GM12878 (cell line): ENCODE measurements around the gene EIF1. TPM values are rescaled to one million over a fixed set of nuclear protein-coding genes. Genes with fewer than 3 reads are reported as not detected.

Source experiments
- ATAC-seq: fragments of 200-7000 bp; cut with Tn5 transposase; 3 replicates; pipeline ENCODE4 v1.9.1; 2020; ENCODE audit warnings: mild to moderate bottlenecking, moderate library complexity
- BruUV-seq: library from RNA; stranded (reverse); fragments of 400-500 nt; replicated peaks from 2 replicates; lab custom pipeline; 2021; lab: Mats Ljungman, UMichigan
- CTCF ChIA-PET: fragments of 300-600 bp; sonication (Branson Sonifier 250); formaldehyde crosslinking; extraction: SDS; loops from one replicate; lab custom pipeline; 2021; ENCODE audit warnings: inconsistent platforms; lab: Yijun Ruan, JAX
- POLR2A ChIA-PET: fragments of 350-600 bp; formaldehyde crosslinking; extraction: SDS; loops from one replicate; lab custom pipeline; 2021; ENCODE audit warnings: inconsistent platforms; lab: Charles Lee
- RAD21 ChIA-PET: fragments of 300-600 bp; sonication (Branson Sonifier 250); formaldehyde crosslinking; loops from one replicate; lab custom pipeline; 2023; ENCODE audit warnings: antibody characterized with exemption; ENCODE audit not compliant: unreplicated experiment; lab: Charles Lee
- SMC1A ChIA-PET: fragments of 300-600 bp; sonication (Branson Sonifier 250); formaldehyde crosslinking; loops from one replicate; lab custom pipeline; 2023; ENCODE audit not compliant: unreplicated experiment, uncharacterized antibody; lab: Charles Lee
- DNase-seq: peaks from one replicate; pipeline ENCODE4 v3.0.0-alpha.2; 2011; ENCODE audit warnings: low read depth, low spot score
- FAIRE-seq: peaks from 3 replicates; lab custom pipeline; 2011; peaks lifted over from hg19 to GRCh38; lab: Jason Lieb, UNC
- H2AFZ ChIP-seq: 2 replicates; pipeline ENCODE4 v1.6.0; 2011; ENCODE audit warnings: low read depth, low read length, control low read depth; ENCODE audit not compliant: control insufficient read depth
- H3K27ac ChIP-seq: 2 replicates; pipeline ENCODE4 v1.5.1; 2011; ENCODE audit warnings: control low read depth; ENCODE audit not compliant: control insufficient read depth, insufficient read depth
- H3K27me3 ChIP-seq, 2 experiments: replicated peaks in 1 of 2; 2 replicates each; pipeline versions ENCODE4 v1.6.0 to v1.6.1; 2011; ENCODE audit warnings: low read length in 1 of 2; ENCODE audit not compliant: control insufficient read depth in 2 of 2, insufficient read depth in 2 of 2
- H3K36me3 ChIP-seq, 2 experiments: 2 replicates each; pipeline ENCODE4 v1.5.1; 2011; ENCODE audit warnings: low read length in 1 of 2; ENCODE audit not compliant: control insufficient read depth in 2 of 2, insufficient read depth in 2 of 2
- H3K4me1 ChIP-seq: 2 replicates; pipeline ENCODE4 v1.6.1; 2011; ENCODE audit warnings: mild to moderate bottlenecking, low read length, moderate library complexity, mixed read lengths; ENCODE audit not compliant: control insufficient read depth, insufficient read depth
- H3K4me2 ChIP-seq: 2 replicates; pipeline ENCODE4 v1.6.0; 2011; ENCODE audit warnings: control low read depth; ENCODE audit not compliant: control insufficient read depth, insufficient read depth
- H3K4me3 ChIP-seq: fragments of 200-600 bp; sonication (generic); 2 replicates; pipeline ENCODE4 v1.5.1; 2016
- H3K79me2 ChIP-seq: 2 replicates; pipeline ENCODE4 v1.6.0; 2011; ENCODE audit warnings: low read length; ENCODE audit not compliant: control insufficient read depth, insufficient read depth
- H3K9ac ChIP-seq: 2 replicates; pipeline ENCODE4 v1.8.0; 2011; ENCODE audit warnings: low read length, control low read depth, mixed read lengths; ENCODE audit not compliant: control insufficient read depth, insufficient read depth
- H3K9me3 ChIP-seq: replicated peaks from 3 replicates; pipeline ENCODE4 v1.5.1; 2011; ENCODE audit warnings: mild to moderate bottlenecking, low read length; ENCODE audit not compliant: control insufficient read depth, insufficient read depth
- H4K20me1 ChIP-seq: 2 replicates; pipeline ENCODE4 v1.6.0; 2011; ENCODE audit not compliant: control insufficient read depth, insufficient read depth
- ASH2L ChIP-seq: fragments of 300-600, 200-600 bp; sonication (generic); IDR thresholded peaks from 2 replicates; pipeline ENCODE4 v1.6.1; 2017; ENCODE audit warnings: low read depth, mild to moderate bottlenecking, borderline replicate concordance
- CBX3 ChIP-seq: fragments of 200-600 bp; sonication (generic); IDR thresholded peaks from 2 replicates; pipeline ENCODE4 v1.6.1; 2016; ENCODE audit warnings: low read depth, borderline replicate concordance
- CHD1 ChIP-seq: IDR thresholded peaks from 2 replicates; pipeline ENCODE4 v1.6.1; 2012; ENCODE audit warnings: low read depth, low read length, improper control_type of control experiment
- NFIC ChIP-seq: IDR thresholded peaks from 2 replicates; pipeline ENCODE4 v1.6.1; 2012; ENCODE audit warnings: low read depth, mild to moderate bottlenecking, inconsistent platforms, low read length, moderate library complexity
- PML ChIP-seq: IDR thresholded peaks from 2 replicates; pipeline ENCODE4 v1.6.1; 2012; ENCODE audit warnings: low read length, inconsistent platforms
- RAD21 ChIP-seq: IDR thresholded peaks from 2 replicates; pipeline ENCODE4 v1.6.1; 2011; ENCODE audit warnings: mild to moderate bottlenecking, low read depth, low read length, moderate library complexity; ENCODE audit not compliant: insufficient read depth
- RCOR1 ChIP-seq: conservative IDR thresholded peaks from 2 replicates; pipeline ENCODE4 v1.6.1; 2012; ENCODE audit warnings: low read depth, low read length, improper control_type of control experiment
- SREBF1 ChIP-seq: IDR thresholded peaks from 2 replicates; pipeline ENCODE4 v1.6.1; 2012; ENCODE audit warnings: mild to moderate bottlenecking, low read length
- SRF ChIP-seq, 2 experiments: IDR thresholded peaks; 2 replicates each; pipeline ENCODE4 v1.6.1; 2011; ENCODE audit warnings: low read depth in 2 of 2, low read length in 2 of 2, mild to moderate bottlenecking in 1 of 2, moderate library complexity in 1 of 2
- STAT1 ChIP-seq: fragments of 450-650 bp; conservative IDR thresholded peaks from 2 replicates; pipeline ENCODE4 v1.6.1; 2014; ENCODE audit warnings: antibody characterized with exemption, mild to moderate bottlenecking
- USF2 ChIP-seq: IDR thresholded peaks from 2 replicates; pipeline ENCODE4 v1.6.1; 2011; ENCODE audit warnings: low read depth, low read length, improper control_type of control experiment, borderline replicate concordance
- YY1 ChIP-seq: IDR thresholded peaks from 2 replicates; pipeline ENCODE4 v1.6.1; 2011; ENCODE audit warnings: low read depth, mild to moderate bottlenecking, low read length
- ZBTB11 ChIP-seq: fragments of 450-650 bp; formaldehyde crosslinking; IDR thresholded peaks from 2 replicates; pipeline ENCODE4 v1.5.0; 2022; ENCODE audit warnings: mild to moderate bottlenecking, missing genetic modification characterization
- WGBS: methylation state at CpG from one replicate; pipeline ENCODE4 v1.1.6; 2016; ENCODE audit warnings: low lambda C conversion rate; ENCODE audit not compliant: insufficient replicate concordance, insufficient coverage; ENCODE audit errors: missing lambda C conversion rate; 5-methylcytosine and 5-hydroxymethylcytosine counted together
- in situ Hi-C: fragments of 300-500 bp; cut with MboI; formaldehyde crosslinking; loops from 9 replicates; pipeline ENCODE4 v1.14.3; 2018; ENCODE audit warnings: mixed read lengths
- intact Hi-C: fragments of 100-400 bp; cut with micrococcal nuclease; formaldehyde crosslinking; loops from one replicate; pipeline ENCODE4 v1.14.2; 2022; ENCODE audit not compliant: unreplicated experiment
- polyA plus RNA-seq, 11 experiments: library from polyadenylated mRNA; depleted of rRNA in 4 of 11; unstranded in 6 of 11; stranded (reverse) in 5 of 11; fragments of >200 nt; fragmentation: Nextera tagmentation in 4 of 11; fragmentation: Illumina TruSeq in 1 of 11; extraction: Ambion mirVana in 4 of 11; extraction: Trizol in 1 of 11; gene quantifications; 1 replicate in 1 of 11; 2 replicates in 10 of 11; pipeline versions ENCODE4 v1.2.1 to v1.2.3, GENCODE V29; 2011 to 2016; ENCODE audit warnings: inconsistent platforms in 2 of 11, missing spikeins in 2 of 11, low read depth in 1 of 11
- total RNA-seq, 4 experiments: library from RNA; depleted of rRNA in 3 of 4; stranded (reverse); fragments of >200 nt in 3 of 4; fragmentation: Illumina TruSeq in 1 of 4; extraction: Trizol in 1 of 4; gene quantifications; 2 replicates each; pipeline versions ENCODE4 v1.2.1 to v1.2.3, GENCODE V29; 2013 to 2021

EIF1 gene
- total and polyA plus RNA-seq, 10 of the 15 experiments (the other 5 are each of a cell fraction or from before 2014, with no cell fraction given): 39.4 to 815 (median 480) TPM

- CTCF ChIA-PET: interaction anchor here (1.0 to 2.9 kb wide), 4 partner anchors 60 to 441 kb away, joined by 3 to 17 read pairs (median 3); no protein-coding TSS in a partner anchor
- DNase-seq: no peak
- no peak overlapping the region for H3K4me3 ChIP-seq
- no peak for TF ChIP-seq CHD1
- no peak for TF ChIP-seq ZBTB11 (CRISPR knock-in tag)
- TF ChIP-seq, all 136 proteins: peak for 0
- ChIA-PET SMC1A (no interaction called here), POLR2A (no interaction called here), RAD21 (no interaction called here)
- Histone ChIP-seq H3K4me2 (no peak overlapping the region), H4K20me1 (no peaks in the 10 kb centered on the region), H2AFZ (no peak overlapping the region), H3K9ac (no peak overlapping the region), H3K4me1 (peaks cover 3% of the 10 kb centered on the region; the same call in 1 of the 2 replicates), H3K27ac (no peak overlapping the region), H3K36me3 (no peaks in the 10 kb centered on the region), H3K9me3 (no peaks in the 10 kb centered on the region), H3K79me2 (no peaks in the 10 kb centered on the region), H3K27me3 (peaks cover 2 to 4% of the 10 kb centered on the region in 2 experiments; a peak in 1 of 4 replicates)
- intact Hi-C loops (no loop called here), in situ Hi-C loops (loop anchor here (5.0 kb wide), 1 partner anchor 62 kb away; no protein-coding TSS in a partner anchor)
- FAIRE-seq (no peak), ATAC-seq (no peak)
- BruUV-seq: no TSS peak
- WGBS: 37% methylated on average over 5 of the region's 5 CpGs
Observed at GRCh38 chr17:41740506-41740905, 51.8 kb downstream of the EIF1 start.

GRCh38 chr17:41741709-41742108 is 53.0 kb downstream of the EIF1 start:
- TF ChIP-seq SRF (IDR thresholded peaks at IDR 0.05; ENCODE audit: low read depth in 2 of 2, low read length in 2 of 2): no peak
- no peak for TF ChIP-seq NFIC
- no peak for TF ChIP-seq YY1
- no peak for TF ChIP-seq RAD21
- TF ChIP-seq RCOR1: no peak
- TF ChIP-seq USF2: no peak
- TF ChIP-seq CBX3: no peak
- no peak for TF ChIP-seq STAT1
- no peak for TF ChIP-seq PML
- no peak for TF ChIP-seq SREBF1
- no peak for TF ChIP-seq ASH2L
- H3K4me1 ChIP-seq: peaks cover 3% of the 10 kb centered on the region; the same call in 1 of the 2 replicates
- POLR2A ChIA-PET: interaction anchor here (0.5 kb wide), 1 partner anchor 12 kb away, joined by 4 read pairs; no protein-coding TSS in a partner anchor
- no peak overlapping the region for H2AFZ ChIP-seq
- intact Hi-C loops: no loop called here
- H3K9me3 ChIP-seq: no peaks in the 10 kb centered on the region
- SMC1A ChIA-PET: no interaction called here
- no peaks in the 10 kb centered on the region for H4K20me1 ChIP-seq
- H3K4me3 ChIP-seq: no peak overlapping the region
- CTCF ChIA-PET: interaction anchor here (1.4 to 1.5 kb wide), 2 partner anchors 217 to 440 kb away, joined by 3 read pairs; no protein-coding TSS in a partner anchor
- H3K36me3 ChIP-seq: no peaks in the 10 kb centered on the region
- H3K27me3 ChIP-seq: peaks cover 0 to 4% of the 10 kb centered on the region in 2 experiments; a peak in 1 of 4 replicates
- no peak for DNase-seq
- H3K79me2 ChIP-seq: no peaks in the 10 kb centered on the region
- no peak overlapping the region for H3K4me2 ChIP-seq
- BruUV-seq: no TSS peak
- H3K9ac ChIP-seq: no peak overlapping the region
- RAD21 ChIA-PET: no interaction called here
- in situ Hi-C loops: loop anchor here (5.0 kb wide), 1 partner anchor 61 kb away; no protein-coding TSS in a partner anchor
- no peak overlapping the region for H3K27ac ChIP-seq
- no peak for ATAC-seq
- FAIRE-seq: no peak
- WGBS: 64% methylated on average over 9 of the region's 9 CpGs
